Activated naive CD4-positive, alpha-beta T cell treated with anti-CD3 and anti-CD28 coated beads for 36 hours (primary cell): ENCODE results near the gene PCDHB16. TPM values are rescaled to one million over a fixed set of nuclear protein-coding genes. Genes with fewer than 3 reads are reported as not detected.
"Not testable (repeated sequence)": the region's sequence is repeated elsewhere in the genome, so short reads cannot be mapped to it uniquely, and the experiment has no call there.

Experiments used
- CTCF ChIA-PET: fragments of 350-600 bp; sonication (Branson Sonifier 250); formaldehyde crosslinking; loops from one replicate; lab custom pipeline; 2021; ENCODE audit warnings: antibody characterized with exemption; lab: Charles Lee
- DNase-seq: peaks from one replicate; pipeline ENCODE4 v3.0.0-alpha.2; 2020
- H3K27ac Mint-ChIP-seq: one replicate; pipeline ENCODE4 v1.8.0; 2021; ENCODE audit warnings: mild to moderate bottlenecking, mixed read lengths
- H3K27me3 Mint-ChIP-seq: one replicate; pipeline ENCODE4 v1.8.0; 2021; ENCODE audit warnings: low read depth, mixed read lengths
- H3K36me3 Mint-ChIP-seq: one replicate; pipeline ENCODE4 v1.8.0; 2021; ENCODE audit warnings: low read depth, mixed read lengths
- H3K4me1 Mint-ChIP-seq: one replicate; pipeline ENCODE4 v1.8.0; 2021; ENCODE audit warnings: low read depth, mixed read lengths
- H3K4me3 Mint-ChIP-seq: one replicate; pipeline ENCODE4 v1.8.0; 2021; ENCODE audit warnings: mild to moderate bottlenecking, moderate library complexity, mixed read lengths
- H3K9me3 Mint-ChIP-seq: one replicate; pipeline ENCODE4 v1.8.0; 2021; ENCODE audit warnings: mixed read lengths
- intact Hi-C: fragments of 100-400 bp; cut with micrococcal nuclease; formaldehyde crosslinking; loops from one replicate; pipeline ENCODE4 v1.15.1; 2023
- total RNA-seq, 2 experiments: library from RNA; stranded (reverse); gene quantifications; one replicate each; pipeline ENCODE4 v1.2.3, GENCODE V29; 2021

The PCDHB16 gene
- total RNA-seq, 2 experiments from 2014 or later: not detected

DNA sequence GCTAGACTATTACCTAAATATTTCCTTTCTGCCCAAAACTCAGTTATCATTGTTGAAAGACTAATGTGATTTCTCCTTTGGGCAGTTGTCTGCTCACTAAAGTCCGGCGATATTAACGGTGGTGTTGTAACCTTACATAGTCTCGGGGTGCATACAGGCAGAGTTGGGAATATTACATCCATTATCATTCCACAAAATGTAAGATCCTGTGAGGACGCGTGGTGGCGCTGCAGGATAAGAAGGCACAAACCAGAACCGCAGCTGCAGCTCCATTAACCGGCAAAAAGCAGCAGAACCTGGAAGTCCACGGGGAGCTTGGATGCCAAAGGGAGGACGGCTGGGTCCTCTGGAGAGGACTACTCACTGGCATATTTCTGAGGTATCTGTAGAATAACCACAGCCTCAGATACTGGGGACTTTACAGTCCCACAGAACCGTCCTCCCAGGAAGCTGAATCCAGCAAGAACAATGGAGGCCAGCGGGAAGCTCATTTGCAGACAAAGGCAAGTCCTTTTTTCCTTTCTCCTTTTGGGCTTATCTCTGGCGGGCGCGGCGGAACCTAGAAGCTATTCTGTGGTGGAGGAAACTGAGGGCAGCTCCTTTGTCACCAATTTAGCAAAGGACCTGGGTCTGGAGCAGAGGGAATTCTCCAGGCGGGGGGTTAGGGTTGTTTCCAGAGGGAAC lies 31.6 kb downstream of the PCDHB16 start, which contains the start of gene PCDHB13:
TSS of gene PCDHB13 (plus strand) at position 264 of the 684 bp plus-strand sequence. CDS start at position 469, 205 bp downstream.
- not testable (repeated sequence) for H3K27ac Mint-ChIP-seq, H3K4me3 Mint-ChIP-seq, H3K4me1 Mint-ChIP-seq
- Mint-ChIP-seq H3K9me3 (peaks cover 25% of the 10 kb centered on the region), H3K27me3 (peaks cover 58% of the 10 kb centered on the region), H3K36me3 (peaks cover 20% of the 10 kb centered on the region)
- CTCF ChIA-PET: interaction anchor here (0.6 to 1.6 kb wide), 2 partner anchors 14 to 78 kb away, joined by 4 read pairs; partner anchors contain the start of gene PCDHB11
- DNase-seq: peak; percentile 61
- intact Hi-C loops: loop anchor here (10.0 kb wide), 1 partner anchor 161 kb away; the partner anchor contains the start of genes PCDHGA6 and PCDHGB3

- not testable (repeated sequence) for DNase-seq, H3K4me3 Mint-ChIP-seq, H3K4me1 Mint-ChIP-seq, H3K27ac Mint-ChIP-seq
- CTCF ChIA-PET: interaction anchor here (0.6 kb wide), 1 partner anchor 78 kb away, joined by 4 read pairs; no protein-coding TSS in a partner anchor
- H3K36me3 Mint-ChIP-seq: peaks cover 20% of the 10 kb centered on the region
- intact Hi-C loops: loop anchor here (10.0 kb wide), 1 partner anchor 160 kb away; the partner anchor contains the start of genes PCDHGA6 and PCDHGB3
- peaks cover 30% of the 10 kb centered on the region for H3K9me3 Mint-ChIP-seq
- peaks cover 54% of the 10 kb centered on the region for H3K27me3 Mint-ChIP-seq
Measured at GRCh38 chr5:141214583-141214982, 32.4 kb downstream of the PCDHB16 start.

GRCh38 chr5:141215504-141215903 lies 33.3 kb downstream of the PCDHB16 start:
- DNase-seq, H3K4me3 Mint-ChIP-seq, H3K4me1 Mint-ChIP-seq, CTCF ChIA-PET, H3K27ac Mint-ChIP-seq: not testable (repeated sequence)
- Mint-ChIP-seq H3K9me3 (peaks cover 32% of the 10 kb centered on the region), H3K27me3 (peaks cover 49% of the 10 kb centered on the region), H3K36me3 (peaks cover 17% of the 10 kb centered on the region)
- intact Hi-C loops: loop anchor here (10.0 kb wide), 1 partner anchor 159 kb away; the partner anchor contains the start of genes PCDHGA6 and PCDHGB3

- DNase-seq, H3K4me3 Mint-ChIP-seq, H3K4me1 Mint-ChIP-seq, CTCF ChIA-PET, H3K27ac Mint-ChIP-seq: not testable (repeated sequence)
- intact Hi-C loops: loop anchor here (10.0 kb wide), 1 partner anchor 159 kb away; the partner anchor contains the start of genes PCDHGA6 and PCDHGB3
- peaks cover 14% of the 10 kb centered on the region for H3K36me3 Mint-ChIP-seq
- peaks cover 50% of the 10 kb centered on the region for H3K27me3 Mint-ChIP-seq
- peaks cover 29% of the 10 kb centered on the region for H3K9me3 Mint-ChIP-seq
Measured at GRCh38 chr5:141216035-141216434, 33.8 kb downstream of the PCDHB16 start.

- CTCF ChIA-PET: interaction anchor here (0.6 to 1.5 kb wide), 7 partner anchors 14 to 201 kb away, joined by 3 to 5 read pairs (median 4); partner anchors contain the start of gene SLC25A2
- peaks cover 56% of the 10 kb centered on the region for H3K27me3 Mint-ChIP-seq
- H3K4me3 Mint-ChIP-seq: no peak within 1 kb of the TSS
- no peak for DNase-seq
- peaks cover 4% of the 10 kb centered on the region for H3K4me1 Mint-ChIP-seq
- peaks cover 18% of the 10 kb centered on the region for H3K9me3 Mint-ChIP-seq
- no peak within 1 kb of the TSS for H3K27ac Mint-ChIP-seq
- H3K36me3 Mint-ChIP-seq: peaks cover 10% of the 10 kb centered on the region
- intact Hi-C loops: loop anchor here (10.0 kb wide), 1 partner anchor 332 kb away; no protein-coding TSS in a partner anchor
Measured at GRCh38 chr5:141223112-141223783, 41.1 kb downstream of the PCDHB16 start, which contains the start of gene PCDHB14. Gene PCDHB14, plus strand, starts transcription at chr5:141223343. Its CDS starts 163 bp downstream, at chr5:141223506.

- H3K4me1 Mint-ChIP-seq, H3K27ac Mint-ChIP-seq, H3K4me3 Mint-ChIP-seq, CTCF ChIA-PET, H3K9me3 Mint-ChIP-seq, DNase-seq: not testable (repeated sequence)
- Mint-ChIP-seq H3K36me3 (peaks cover 10% of the 10 kb centered on the region), H3K27me3 (peaks cover 50% of the 10 kb centered on the region)
- intact Hi-C loops: loop anchor here (10.0 kb wide), 1 partner anchor 330 kb away; no protein-coding TSS in a partner anchor
Measured at GRCh38 chr5:141224844-141225243, 42.7 kb downstream of the PCDHB16 start.

- CTCF ChIA-PET, DNase-seq, H3K4me1 Mint-ChIP-seq, H3K4me3 Mint-ChIP-seq, H3K27ac Mint-ChIP-seq, H3K9me3 Mint-ChIP-seq: not testable (repeated sequence)
- H3K27me3 Mint-ChIP-seq: peaks cover 50% of the 10 kb centered on the region
- H3K36me3 Mint-ChIP-seq: peaks cover 10% of the 10 kb centered on the region
- intact Hi-C loops: loop anchor here (10.0 kb wide), 1 partner anchor 329 kb away; no protein-coding TSS in a partner anchor
Measured at GRCh38 chr5:141225421-141225820, 43.2 kb downstream of the PCDHB16 start.

DNA sequence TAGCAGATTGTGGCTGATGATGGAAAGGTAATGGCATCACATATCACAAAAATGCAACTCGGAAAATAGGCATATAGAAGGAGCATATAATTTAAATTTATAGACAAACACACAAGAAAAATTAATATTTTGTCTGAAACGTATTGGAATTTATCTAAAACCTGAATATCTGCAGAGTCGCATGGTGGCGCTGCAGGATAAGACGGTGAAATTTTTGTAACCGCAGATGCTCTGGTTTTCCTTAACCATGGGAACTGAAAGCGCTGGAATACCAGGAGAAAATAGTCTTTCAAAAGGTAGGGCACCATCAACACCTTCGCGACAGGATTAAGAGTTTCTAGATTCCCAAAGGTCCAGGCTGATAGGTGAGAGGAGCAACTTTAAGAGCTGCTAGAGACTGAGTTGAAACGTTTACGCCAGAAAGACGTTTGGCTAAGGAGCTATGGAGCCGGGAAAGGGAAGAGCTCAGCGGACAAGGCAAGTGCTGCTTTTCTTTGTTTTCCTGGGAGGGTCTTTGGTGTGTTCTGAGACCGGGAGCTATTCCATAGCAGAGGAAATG lies 52.0 kb downstream of the PCDHB16 start:
- Mint-ChIP-seq H3K36me3 (peaks cover 12% of the 10 kb centered on the region), H3K9me3 (peaks cover 31% of the 10 kb centered on the region), H3K4me3 (no peak overlapping the region), H3K27me3 (peaks cover 48% of the 10 kb centered on the region), H3K27ac (no peak overlapping the region), H3K4me1 (no peaks in the 10 kb centered on the region)
- intact Hi-C loops: no loop called here
- no peak for DNase-seq
- CTCF ChIA-PET: interaction anchor here (1.1 kb wide), 1 partner anchor 11 kb away, joined by 4 read pairs; the partner anchor contains the start of gene PCDHB15

Other genes with a start within 250 kb of the PCDHB16 start
- gene PCDHAC2, start 215.9 kb upstream of the PCDHB16 start, total RNA-seq: not detected
- not detected for gene PCDHB1, start 131.0 kb upstream of the PCDHB16 start, total RNA-seq
- gene PCDHB2, start 87.8 kb upstream of the PCDHB16 start, total RNA-seq: not detected
- not detected for gene PCDHB3, start 81.9 kb upstream of the PCDHB16 start, total RNA-seq
- not detected for gene PCDHB4, start 60.6 kb upstream of the PCDHB16 start, total RNA-seq
- not detected for gene PCDHB5, start 47.2 kb upstream of the PCDHB16 start, total RNA-seq
- gene PCDHB6, start 32.3 kb upstream of the PCDHB16 start, total RNA-seq: not detected
- not detected for gene PCDHB7, start 9.7 kb upstream of the PCDHB16 start, total RNA-seq
- gene PCDHB8, start 4.6 kb upstream of the PCDHB16 start, total RNA-seq: not detected
- gene PCDHB9, start 4.8 kb downstream of the PCDHB16 start, total RNA-seq: not detected
- not detected for gene PCDHB10, start 10.0 kb downstream of the PCDHB16 start, total RNA-seq
- not detected for gene PCDHB11, start 17.2 kb downstream of the PCDHB16 start, total RNA-seq
- not detected for gene PCDHB12, start 26.3 kb downstream of the PCDHB16 start, total RNA-seq
- not detected for gene PCDHB13, start 31.5 kb downstream of the PCDHB16 start, total RNA-seq
- gene PCDHB14, start 41.0 kb downstream of the PCDHB16 start, total RNA-seq: not detected
- not detected for gene PCDHB15, start 63.0 kb downstream of the PCDHB16 start, total RNA-seq
- gene SLC25A2, start 121.7 kb downstream of the PCDHB16 start, total RNA-seq: not detected
- 10 to 100 TPM; 57.0 to 57.9 TPM for gene TAF7, start 138.4 kb downstream of the PCDHB16 start, total RNA-seq
- gene PCDHGA1, start 148.1 kb downstream of the PCDHB16 start, total RNA-seq: not detected
- not detected for gene PCDHGA2, start 156.4 kb downstream of the PCDHB16 start, total RNA-seq
- not detected for gene PCDHGA3, start 161.4 kb downstream of the PCDHB16 start, total RNA-seq
- gene PCDHGB1, start 167.7 kb downstream of the PCDHB16 start, total RNA-seq: not detected
- gene PCDHGA4, start 172.6 kb downstream of the PCDHB16 start, total RNA-seq: not detected
- not detected for gene PCDHGB2, start 177.6 kb downstream of the PCDHB16 start, total RNA-seq
- under 1 TPM in 1 of 2 experiments, not detected in 1; 0.05 TPM for gene PCDHGA5, start 181.8 kb downstream of the PCDHB16 start, total RNA-seq
- gene PCDHGB3, start 187.9 kb downstream of the PCDHB16 start, total RNA-seq: under 1 TPM in 1 of 2 experiments, not detected in 1; 0.07 TPM
- gene PCDHGA6, start 191.5 kb downstream of the PCDHB16 start, total RNA-seq: under 1 TPM; 0.05 to 0.07 TPM
- gene PCDHGA7, start 200.4 kb downstream of the PCDHB16 start, total RNA-seq: not detected
- not detected for gene PCDHGB4, start 205.3 kb downstream of the PCDHB16 start, total RNA-seq
- not detected for gene PCDHGA8, start 210.2 kb downstream of the PCDHB16 start, total RNA-seq
- gene PCDHGB5, start 215.6 kb downstream of the PCDHB16 start, total RNA-seq: under 1 TPM in 1 of 2 experiments, not detected in 1; 0.12 TPM
- under 1 TPM in 1 of 2 experiments, not detected in 1; 0.07 TPM for gene PCDHGA9, start 220.4 kb downstream of the PCDHB16 start, total RNA-seq
- under 1 TPM in 1 of 2 experiments, not detected in 1; 0.05 TPM for gene PCDHGB6, start 225.6 kb downstream of the PCDHB16 start, total RNA-seq
- under 1 TPM in 1 of 2 experiments, not detected in 1; 0.05 TPM for gene PCDHGA10, start 230.6 kb downstream of the PCDHB16 start, total RNA-seq
- gene PCDHGB7, start 235.3 kb downstream of the PCDHB16 start, total RNA-seq: not detected
- gene PCDHGA11, start 238.7 kb downstream of the PCDHB16 start, total RNA-seq: under 1 TPM; 0.10 to 0.17 TPM
- gene PCDHGA12, start 248.1 kb downstream of the PCDHB16 start, total RNA-seq: not detected